DND-41 (cell line): ENCODE results near the gene EGFLAM.

ENCODE experiments used
- CTCF ChIP-seq: IDR thresholded peaks from 2 replicates; pipeline ENCODE4 v1.5.1; 2012; ENCODE audit warnings: borderline replicate concordance, low read length, moderate library complexity, mild to moderate bottlenecking; ENCODE audit not compliant: poor library complexity, severe bottlenecking; ENCODE audit errors: extremely low read depth
- EZH2 ChIP-seq: IDR thresholded peaks from 3 replicates; pipeline ENCODE4 v1.6.1; 2012; ENCODE audit warnings: borderline replicate concordance, low read depth, mild to moderate bottlenecking, moderate library complexity, low read length, inconsistent platforms; ENCODE audit not compliant: severe bottlenecking

- TF ChIP-seq CTCF (no peak), EZH2 (no peak)
Measured at GRCh38 chr5:38212307-38212706, 46.1 kb upstream of the EGFLAM start.
